Ramos (cell line): ENCODE measurements around the gene PALD1.

Experiments
- in situ Hi-C: fragments of 300-500 bp; cut with MboI; formaldehyde crosslinking; loops from one replicate; pipeline ENCODE4 v1.14.3; 2022; ENCODE audit warnings: low sequenced_read_pairs; ENCODE audit not compliant: unreplicated experiment

Gene PALD1

DNA sequence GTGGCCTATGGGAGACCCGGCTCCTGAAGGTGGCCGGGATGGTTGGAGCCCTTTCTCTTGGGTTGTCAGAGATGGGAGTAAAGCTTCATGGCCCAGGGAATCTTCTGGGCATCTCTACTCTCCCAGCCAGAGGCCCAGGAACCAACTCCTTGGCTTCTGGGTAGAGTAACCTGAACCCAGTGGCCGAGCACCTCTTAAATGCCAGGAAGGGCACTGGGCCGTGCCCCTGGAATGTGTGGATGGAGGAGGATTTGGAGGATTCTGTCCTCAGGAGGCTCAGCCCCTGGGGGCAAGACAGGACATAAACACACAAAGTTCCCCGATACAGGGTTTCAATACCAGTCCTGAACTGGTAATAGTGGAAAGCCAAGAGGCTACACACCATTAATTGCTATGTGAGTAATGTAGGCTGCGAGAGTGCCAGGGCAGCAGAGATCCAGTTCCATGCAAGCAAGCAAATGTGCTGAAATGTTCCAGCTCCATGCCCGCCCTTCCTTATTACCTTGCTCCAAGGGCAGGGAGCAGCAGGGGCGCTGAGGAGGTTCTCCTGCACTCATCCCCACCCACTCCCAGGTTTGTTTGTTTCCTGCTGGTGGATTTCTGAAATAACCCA is 1.2 kb downstream of the PALD1 start:
- in situ Hi-C loops = loop anchor here (10.0 to 25.0 kb wide), 2 partner anchors 45 to 1258 kb away; no protein-coding TSS in a partner anchor

- in situ Hi-C loops = loop anchor here (25.0 kb wide), 1 partner anchor 1257 kb away; no protein-coding TSS in a partner anchor
Measured at GRCh38 chr10:70480239-70480861, 1.8 kb downstream of the PALD1 start.

DNA sequence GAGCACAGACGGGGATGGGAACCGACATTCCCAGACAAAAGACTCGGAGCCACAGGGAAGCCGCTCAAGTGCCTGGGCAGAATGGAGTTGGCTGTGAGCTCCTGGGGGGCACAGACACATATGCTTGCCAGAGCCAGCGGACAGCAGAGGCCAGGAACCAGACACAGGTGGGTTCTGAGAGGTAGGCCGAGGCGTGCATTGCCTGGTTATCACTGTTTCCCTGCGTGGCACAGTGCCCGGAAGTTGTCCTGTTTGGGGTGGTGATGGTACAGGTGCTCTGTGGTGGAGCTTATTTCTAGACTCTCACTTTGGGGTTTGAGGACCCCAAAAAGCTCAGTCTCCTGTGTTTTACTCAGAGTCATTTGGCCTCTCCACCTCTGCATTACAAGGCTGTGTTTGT is 2.5 kb downstream of the PALD1 start:
- in situ Hi-C loops = loop anchor here (25.0 kb wide), 1 partner anchor 1256 kb away; no protein-coding TSS in a partner anchor

DNA sequence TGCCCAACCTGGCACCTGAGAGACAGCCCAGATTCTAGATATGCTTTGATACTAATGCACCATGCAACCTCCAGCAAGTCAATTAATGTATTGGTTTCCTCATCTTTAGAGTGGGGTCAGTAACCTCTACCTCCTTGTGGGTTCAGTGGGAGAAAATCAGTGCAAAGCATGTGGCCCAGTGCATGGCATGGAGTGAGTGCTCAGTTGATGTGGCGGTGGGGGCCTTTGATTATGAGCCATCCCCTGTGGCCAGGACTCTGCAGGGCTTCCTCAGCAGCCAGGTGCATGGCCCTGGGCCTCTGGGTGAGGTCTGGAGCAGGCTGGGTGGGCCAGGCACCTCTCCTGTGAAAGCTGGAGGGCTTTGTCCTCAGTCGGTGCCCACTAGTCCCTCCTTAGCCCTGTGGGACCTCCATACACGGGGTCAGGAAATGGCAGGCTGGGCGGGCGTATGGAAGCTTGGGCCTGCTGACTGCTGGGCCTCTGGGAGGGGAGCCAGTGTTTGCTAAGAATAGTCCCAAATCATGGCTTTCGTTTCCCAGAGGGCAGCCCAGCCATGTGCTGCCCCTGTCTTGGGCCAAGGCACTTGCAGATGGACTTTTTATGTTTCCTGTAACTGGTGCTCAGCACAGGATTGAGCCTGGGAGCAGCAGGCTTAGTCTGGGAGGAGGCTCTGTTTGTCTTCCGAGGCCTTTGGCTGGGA is 3.4 kb downstream of the PALD1 start:
- in situ Hi-C loops = loop anchor here (25.0 kb wide), 1 partner anchor 1255 kb away; no protein-coding TSS in a partner anchor

DNA sequence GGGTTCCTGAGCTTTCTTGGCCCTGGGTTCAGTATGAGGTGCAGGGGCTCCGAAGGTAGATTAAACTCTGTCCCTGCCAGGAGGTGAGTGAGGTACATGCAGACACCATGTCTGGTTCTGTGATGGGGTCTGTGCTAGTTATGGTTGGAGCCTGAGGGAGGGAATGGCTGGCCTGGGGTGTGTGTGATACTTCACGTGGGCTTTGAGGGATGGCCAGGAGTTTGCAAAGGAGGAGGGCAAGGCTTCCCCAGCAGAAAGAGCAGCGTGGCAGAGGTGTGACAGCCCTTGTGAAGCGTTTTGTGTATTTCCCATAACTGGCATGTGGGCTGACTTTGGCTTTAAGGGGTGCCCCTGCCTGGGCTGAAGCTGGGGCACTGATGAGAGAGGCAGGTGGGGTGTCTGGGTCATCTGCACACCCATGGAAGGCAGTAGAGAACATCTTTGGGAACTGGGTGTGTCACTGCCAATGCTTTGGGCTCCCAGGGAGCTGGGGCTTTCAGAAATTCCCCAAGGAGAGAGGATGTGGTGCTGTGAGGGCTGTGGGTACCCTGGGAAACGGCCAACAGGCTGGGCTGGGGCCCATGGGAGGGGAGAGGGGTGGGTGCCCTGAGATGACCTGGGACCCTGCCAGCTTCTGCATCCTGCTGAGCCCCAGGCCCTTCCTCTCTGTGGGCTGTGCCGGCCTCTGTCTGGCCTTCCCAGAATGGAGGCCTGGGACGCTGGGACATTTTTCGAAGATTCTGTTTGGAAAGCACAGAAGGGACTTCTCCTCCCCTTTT is 4.6 kb downstream of the PALD1 start:
- in situ Hi-C loops = loop anchor here (25.0 kb wide), 1 partner anchor 1254 kb away; no protein-coding TSS in a partner anchor

DNA sequence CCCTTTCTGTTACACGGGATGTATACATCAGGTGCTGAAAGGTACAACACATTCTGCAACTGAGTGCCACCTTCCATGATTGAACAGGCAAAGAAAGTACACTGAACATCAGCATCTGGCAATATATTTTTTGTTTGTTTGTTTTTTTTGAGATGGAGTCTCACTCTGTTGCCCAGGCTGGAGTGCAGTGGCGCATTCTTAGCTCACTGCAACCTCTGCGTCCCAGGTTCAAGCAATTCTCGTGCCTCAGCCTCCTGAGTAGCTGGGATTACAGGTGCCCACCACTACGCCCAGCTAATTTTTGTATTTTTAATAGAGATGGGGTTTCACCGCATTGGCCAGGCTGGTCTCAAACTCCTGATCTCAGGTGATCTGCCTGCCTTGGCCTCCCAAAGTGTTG is 5.3 kb downstream of the PALD1 start:
- in situ Hi-C loops = loop anchor here (25.0 kb wide), 1 partner anchor 1253 kb away; no protein-coding TSS in a partner anchor

GRCh38 chr10:70487824-70488223 is 9.3 kb downstream of the PALD1 start:
- in situ Hi-C loops = loop anchor here (25.0 kb wide), 1 partner anchor 1249 kb away; no protein-coding TSS in a partner anchor

- in situ Hi-C loops = loop anchor here (25.0 kb wide), 1 partner anchor 1247 kb away; no protein-coding TSS in a partner anchor
Measured at GRCh38 chr10:70490142-70490541, 11.6 kb downstream of the PALD1 start.

DNA sequence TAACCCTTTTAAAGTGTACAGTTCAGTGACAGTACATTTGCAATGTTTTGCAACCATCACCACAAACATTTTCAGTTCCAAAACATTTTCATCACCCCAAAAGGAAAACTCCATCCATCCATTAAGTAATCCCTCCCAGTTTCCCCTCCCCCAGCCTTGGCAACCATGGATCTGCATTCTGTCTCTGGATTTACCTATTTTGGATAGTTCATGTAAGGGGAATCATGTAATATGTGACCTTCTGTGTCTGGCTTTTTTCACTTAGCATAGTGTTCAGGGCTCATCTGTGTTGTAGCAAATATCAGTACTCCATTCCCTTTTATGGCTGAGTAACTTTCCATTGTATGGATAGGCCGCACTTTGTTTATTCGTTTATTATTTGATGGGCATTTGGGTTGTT is 13.0 kb downstream of the PALD1 start:
- in situ Hi-C loops = loop anchor here (25.0 kb wide), 1 partner anchor 1246 kb away; no protein-coding TSS in a partner anchor

GRCh38 chr10:70492786-70493659 is 14.5 kb downstream of the PALD1 start:
- in situ Hi-C loops = loop anchor here (25.0 kb wide), 1 partner anchor 1244 kb away; no protein-coding TSS in a partner anchor

- in situ Hi-C loops = loop anchor here (25.0 kb wide), 1 partner anchor 1244 kb away; no protein-coding TSS in a partner anchor
Measured at GRCh38 chr10:70493660-70494234, 15.2 kb downstream of the PALD1 start.

DNA sequence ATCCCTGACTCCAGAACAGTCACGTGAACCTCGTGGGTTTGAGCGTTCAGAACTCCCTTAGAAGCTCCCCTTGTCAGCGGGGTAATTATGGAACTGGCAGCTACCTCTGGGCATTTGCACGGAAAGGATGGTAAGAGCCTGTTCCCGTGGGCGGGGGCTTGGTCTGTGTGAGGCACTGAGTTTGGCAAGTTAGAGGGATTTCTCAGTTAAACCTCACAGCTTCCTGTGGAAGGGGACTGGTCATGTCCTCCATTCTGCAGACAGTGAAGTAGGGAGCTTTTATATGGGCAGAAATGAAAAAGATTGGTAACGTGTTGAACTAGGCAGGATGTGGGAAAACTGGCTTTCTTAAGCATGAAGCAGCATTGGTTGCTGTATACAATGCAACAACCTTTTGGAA is 16.0 kb downstream of the PALD1 start:
- in situ Hi-C loops = loop anchor here (25.0 kb wide), 1 partner anchor 1243 kb away; no protein-coding TSS in a partner anchor

DNA sequence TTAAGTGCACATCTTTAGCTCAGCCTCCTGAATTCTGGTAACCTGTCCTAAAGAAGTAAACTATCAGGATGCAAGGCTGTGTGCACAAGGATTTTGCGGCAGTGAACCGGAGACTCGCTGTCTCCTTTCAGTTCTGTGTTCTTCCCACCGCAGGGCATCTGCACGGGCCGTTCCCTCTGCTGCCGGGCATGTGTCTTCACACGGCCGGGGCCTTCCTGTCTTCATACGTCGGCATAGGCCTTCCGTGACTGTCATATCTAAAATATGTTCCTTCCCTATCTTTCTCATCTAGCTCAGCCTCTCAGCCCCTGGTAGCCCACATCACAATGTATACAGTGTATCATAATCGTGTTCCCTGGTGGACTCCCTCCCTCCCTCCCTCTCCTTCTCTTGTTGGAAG is 16.4 kb downstream of the PALD1 start:
- in situ Hi-C loops = loop anchor here (25.0 kb wide), 1 partner anchor 1242 kb away; no protein-coding TSS in a partner anchor

GRCh38 chr10:70495691-70496261 is 17.2 kb downstream of the PALD1 start:
- in situ Hi-C loops = loop anchor here (25.0 kb wide), 1 partner anchor 1242 kb away; no protein-coding TSS in a partner anchor

DNA sequence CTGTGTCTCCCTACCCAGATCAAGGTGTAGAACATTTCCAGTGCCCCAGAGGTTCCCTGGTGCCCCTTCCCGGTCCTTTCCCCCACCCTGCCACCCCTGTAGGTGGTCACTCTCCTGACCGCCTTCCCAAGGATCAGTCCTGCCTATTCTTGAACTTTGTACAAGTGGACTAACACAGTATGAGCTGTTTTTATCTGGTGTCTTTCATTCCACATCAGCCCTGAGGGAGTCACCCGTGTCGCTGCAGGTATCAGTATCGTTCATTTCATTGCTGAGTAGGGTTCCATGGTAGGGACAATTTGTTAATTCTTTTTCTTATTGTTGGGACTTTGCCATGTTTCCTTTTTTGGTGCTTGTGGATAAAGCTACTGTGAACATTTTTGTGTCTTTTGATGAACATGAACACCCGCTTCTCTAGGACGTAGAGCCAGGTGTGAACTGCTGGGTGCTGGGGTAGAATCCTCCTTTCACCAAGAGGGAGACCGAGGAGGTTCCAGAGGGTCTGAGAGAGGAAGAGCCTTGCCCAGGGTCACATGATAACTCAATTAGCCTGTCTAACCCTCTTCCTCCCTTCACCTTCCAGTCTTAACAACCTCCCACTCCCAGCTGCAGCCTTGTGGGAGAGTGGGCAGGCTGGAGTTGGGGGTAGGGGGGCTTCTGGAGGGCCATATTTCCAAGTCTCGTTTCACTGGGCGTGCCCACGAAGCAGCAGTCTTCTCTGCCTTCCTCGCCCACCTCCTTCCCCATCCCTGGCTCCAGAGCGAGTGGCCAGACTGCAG is 18.0 kb downstream of the PALD1 start:
- in situ Hi-C loops = loop anchor here (25.0 kb wide), 1 partner anchor 1241 kb away; no protein-coding TSS in a partner anchor

GRCh38 chr10:70497120-70497545 is 18.6 kb downstream of the PALD1 start:
- in situ Hi-C loops = loop anchor here (25.0 kb wide), 1 partner anchor 1240 kb away; no protein-coding TSS in a partner anchor
